Breast epithelium (tissue), 3 donors: ENCODE measurements around the gene BNC2.

Source experiments
- POLR2A ChIP-seq: fragments of 450-650 bp; IDR thresholded peaks from one replicate; pipeline ENCODE4 v1.6.1; 2016; ENCODE audit warnings: antibody characterized with exemption, mild to moderate bottlenecking, moderate library complexity
- POLR2AphosphoS5 ChIP-seq, 3 donors: sonication (generic); formaldehyde crosslinking; IDR thresholded peaks; one replicate each; pipeline ENCODE4 v1.6.1; 2017; ENCODE audit warnings: antibody characterized with exemption in 3 of 3
- TF ChIP-seq, protein P1 (sequence below), 3 donors: fragments of 450-650 bp; IDR thresholded peaks; one replicate each; pipeline ENCODE4 v1.5.1; 2016 to 2017; ENCODE audit warnings: antibody characterized with exemption in 3 of 3, mild to moderate bottlenecking in 3 of 3, moderate library complexity in 3 of 3

GRCh38 chr9:16864649-16865434, 5.6 kb downstream of the BNC2 start:
- TF ChIP-seq, protein P1, sequence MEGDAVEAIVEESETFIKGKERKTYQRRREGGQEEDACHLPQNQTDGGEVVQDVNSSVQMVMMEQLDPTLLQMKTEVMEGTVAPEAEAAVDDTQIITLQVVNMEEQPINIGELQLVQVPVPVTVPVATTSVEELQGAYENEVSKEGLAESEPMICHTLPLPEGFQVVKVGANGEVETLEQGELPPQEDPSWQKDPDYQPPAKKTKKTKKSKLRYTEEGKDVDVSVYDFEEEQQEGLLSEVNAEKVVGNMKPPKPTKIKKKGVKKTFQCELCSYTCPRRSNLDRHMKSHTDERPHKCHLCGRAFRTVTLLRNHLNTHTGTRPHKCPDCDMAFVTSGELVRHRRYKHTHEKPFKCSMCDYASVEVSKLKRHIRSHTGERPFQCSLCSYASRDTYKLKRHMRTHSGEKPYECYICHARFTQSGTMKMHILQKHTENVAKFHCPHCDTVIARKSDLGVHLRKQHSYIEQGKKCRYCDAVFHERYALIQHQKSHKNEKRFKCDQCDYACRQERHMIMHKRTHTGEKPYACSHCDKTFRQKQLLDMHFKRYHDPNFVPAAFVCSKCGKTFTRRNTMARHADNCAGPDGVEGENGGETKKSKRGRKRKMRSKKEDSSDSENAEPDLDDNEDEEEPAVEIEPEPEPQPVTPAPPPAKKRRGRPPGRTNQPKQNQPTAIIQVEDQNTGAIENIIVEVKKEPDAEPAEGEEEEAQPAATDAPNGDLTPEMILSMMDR (IDR thresholded peaks at IDR 0.05): no peak
- TF ChIP-seq POLR2A (no peak), POLR2AphosphoS5 (IDR thresholded peaks at IDR 0.05) (no peak)
